Activated B cell treated with CpG ODN at 0.5 μM for 24 hours (primary cell): ENCODE data around the gene DNAH6. TPM values are rescaled to one million over a fixed set of nuclear protein-coding genes. Genes with fewer than 3 reads are reported as not detected.

Experiments
- ATAC-seq: fragments of 200-7000 bp; cut with Tn5 transposase; one replicate; pipeline ENCODE4 v1.10.0; 2021; ENCODE audit warnings: low read depth, mild to moderate bottlenecking, moderate library complexity
- CTCF ChIA-PET: fragments of 350-600 bp; sonication (Branson Sonifier 250); formaldehyde crosslinking; loops from one replicate; lab custom pipeline; 2021; ENCODE audit warnings: antibody characterized with exemption; lab: Charles Lee
- POLR2A ChIA-PET: fragments of 350-600 bp; sonication (Branson Sonifier 250); formaldehyde crosslinking; loops from one replicate; lab custom pipeline; 2021; ENCODE audit warnings: antibody characterized with exemption; lab: Charles Lee
- DNase-seq: peaks from one replicate; pipeline ENCODE4 v3.0.0; 2022
- H3K27ac Mint-ChIP-seq: one replicate; pipeline ENCODE4 v1.8.0; 2020; ENCODE audit warnings: mixed read lengths
- H3K27me3 Mint-ChIP-seq: one replicate; pipeline ENCODE4 v1.8.0; 2021; ENCODE audit warnings: mixed read lengths
- H3K36me3 Mint-ChIP-seq: one replicate; pipeline ENCODE4 v1.8.0; 2021; ENCODE audit warnings: low read depth, mixed read lengths
- H3K4me1 Mint-ChIP-seq: one replicate; pipeline ENCODE4 v1.8.0; 2021; ENCODE audit warnings: mixed read lengths
- H3K4me3 Mint-ChIP-seq: one replicate; pipeline ENCODE4 v1.8.0; 2020; ENCODE audit warnings: mild to moderate bottlenecking, mixed read lengths
- H3K9me3 Mint-ChIP-seq: one replicate; pipeline ENCODE4 v1.8.0; 2020; ENCODE audit warnings: mixed read lengths
- intact Hi-C: fragments of 100-400 bp; cut with micrococcal nuclease; formaldehyde crosslinking; loops from one replicate; pipeline ENCODE4 v1.15.1; 2024
- total RNA-seq: library from RNA; stranded (reverse); gene quantifications from 2 replicates; pipeline ENCODE4 v1.2.3, GENCODE V29; 2022
- TF ChIP-seq, protein P1 (sequence below): fragments of 200-600 bp; IDR thresholded peaks from one replicate; pipeline ENCODE4 v1.8.0; 2022; ENCODE audit warnings: antibody characterized with exemption, mild to moderate bottlenecking

Gene DNAH6
- total RNA-seq, 1 donor from 2014 or later: 0.82 TPM

DNA sequence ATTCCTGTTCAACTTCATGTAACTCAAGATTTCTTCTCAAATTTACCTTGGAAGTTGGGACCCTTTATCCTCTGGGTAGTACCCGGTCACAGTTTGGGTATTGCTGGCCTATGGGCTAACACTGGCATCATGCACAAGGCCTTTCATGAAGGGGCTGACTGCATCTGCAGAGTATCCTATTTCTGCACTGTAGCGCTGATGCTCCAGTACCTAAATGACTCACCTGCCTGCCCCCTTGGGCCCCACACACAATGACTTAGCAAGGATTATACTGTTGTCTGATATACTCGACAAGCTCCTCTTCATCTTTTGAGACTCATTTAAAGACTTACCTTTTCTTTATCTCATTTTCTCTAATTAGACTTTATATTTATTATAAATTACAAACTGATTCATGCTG is 39.9 kb downstream of the DNAH6 start:
- Mint-ChIP-seq H3K4me1 (no peaks in the 10 kb centered on the region), H3K36me3 (peaks cover 5% of the 10 kb centered on the region), H3K4me3 (no peak overlapping the region), H3K9me3 (peaks cover 8% of the 10 kb centered on the region), H3K27ac (no peak overlapping the region), H3K27me3 (peaks cover 8% of the 10 kb centered on the region)
- intact Hi-C loops: no loop called here
- DNase-seq: no peak
- POLR2A ChIA-PET: no interaction called here
- ATAC-seq: no peak
- TF ChIP-seq, protein P1, sequence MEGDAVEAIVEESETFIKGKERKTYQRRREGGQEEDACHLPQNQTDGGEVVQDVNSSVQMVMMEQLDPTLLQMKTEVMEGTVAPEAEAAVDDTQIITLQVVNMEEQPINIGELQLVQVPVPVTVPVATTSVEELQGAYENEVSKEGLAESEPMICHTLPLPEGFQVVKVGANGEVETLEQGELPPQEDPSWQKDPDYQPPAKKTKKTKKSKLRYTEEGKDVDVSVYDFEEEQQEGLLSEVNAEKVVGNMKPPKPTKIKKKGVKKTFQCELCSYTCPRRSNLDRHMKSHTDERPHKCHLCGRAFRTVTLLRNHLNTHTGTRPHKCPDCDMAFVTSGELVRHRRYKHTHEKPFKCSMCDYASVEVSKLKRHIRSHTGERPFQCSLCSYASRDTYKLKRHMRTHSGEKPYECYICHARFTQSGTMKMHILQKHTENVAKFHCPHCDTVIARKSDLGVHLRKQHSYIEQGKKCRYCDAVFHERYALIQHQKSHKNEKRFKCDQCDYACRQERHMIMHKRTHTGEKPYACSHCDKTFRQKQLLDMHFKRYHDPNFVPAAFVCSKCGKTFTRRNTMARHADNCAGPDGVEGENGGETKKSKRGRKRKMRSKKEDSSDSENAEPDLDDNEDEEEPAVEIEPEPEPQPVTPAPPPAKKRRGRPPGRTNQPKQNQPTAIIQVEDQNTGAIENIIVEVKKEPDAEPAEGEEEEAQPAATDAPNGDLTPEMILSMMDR: no peak
- CTCF ChIA-PET: no interaction called here

DNA sequence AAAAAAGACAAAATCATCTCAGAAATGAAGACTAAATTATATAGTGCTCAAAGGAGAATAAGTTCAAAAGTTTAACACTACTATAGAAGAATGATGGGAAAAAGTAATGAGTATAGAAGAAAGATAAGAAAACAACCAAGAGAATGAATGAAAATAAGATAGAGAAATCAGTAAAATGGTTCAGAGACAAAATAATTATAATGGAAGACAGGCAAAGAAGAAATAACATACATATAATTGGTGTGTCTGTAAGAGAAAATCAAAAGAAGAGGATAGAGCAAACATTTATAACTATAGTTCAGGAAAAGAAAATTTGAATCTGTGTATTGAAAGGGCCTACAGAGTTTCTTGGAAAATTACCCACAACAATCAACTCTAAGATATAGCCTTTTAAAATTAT is 43.5 kb downstream of the DNAH6 start:
- POLR2A ChIA-PET: no interaction called here
- Mint-ChIP-seq H3K4me1 (no peaks in the 10 kb centered on the region), H3K27ac (no peak overlapping the region), H3K36me3 (peaks cover 5% of the 10 kb centered on the region), H3K9me3 (peaks cover 12% of the 10 kb centered on the region), H3K4me3 (no peak overlapping the region), H3K27me3 (peaks cover 7% of the 10 kb centered on the region)
- intact Hi-C loops: no loop called here
- CTCF ChIA-PET: no interaction called here
- TF ChIP-seq, protein P1: no peak
- DNase-seq (no peak), ATAC-seq (no peak)

DNA sequence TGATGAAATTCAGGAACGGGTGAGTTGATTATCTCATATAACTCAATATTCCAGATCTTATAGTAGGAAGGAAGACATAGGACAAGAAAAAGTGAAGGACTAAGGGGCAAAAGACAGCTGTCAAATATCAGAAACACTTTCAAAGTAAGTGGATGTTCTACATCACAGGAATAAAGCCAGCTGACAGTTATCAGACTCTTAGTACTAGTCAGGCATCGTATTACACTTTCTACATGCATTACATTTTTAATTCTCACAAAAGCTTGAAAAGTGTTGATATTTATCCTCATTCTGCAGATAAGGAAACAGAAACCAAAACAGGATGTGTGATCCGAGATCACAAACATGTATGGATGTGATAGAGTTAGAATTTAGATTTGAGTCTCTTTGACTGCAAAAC is 63.4 kb downstream of the DNAH6 start:
- H3K36me3 Mint-ChIP-seq: no peaks in the 10 kb centered on the region
- DNase-seq: no peak
- H3K27me3 Mint-ChIP-seq: peaks cover 2% of the 10 kb centered on the region
- TF ChIP-seq, protein P1: no peak
- H3K27ac Mint-ChIP-seq: no peak overlapping the region
- intact Hi-C loops: no loop called here
- H3K9me3 Mint-ChIP-seq: no peaks in the 10 kb centered on the region
- ChIA-PET CTCF (no interaction called here), POLR2A (no interaction called here)
- no peak overlapping the region for H3K4me3 Mint-ChIP-seq
- H3K4me1 Mint-ChIP-seq: no peaks in the 10 kb centered on the region
- ATAC-seq: no peak

DNA sequence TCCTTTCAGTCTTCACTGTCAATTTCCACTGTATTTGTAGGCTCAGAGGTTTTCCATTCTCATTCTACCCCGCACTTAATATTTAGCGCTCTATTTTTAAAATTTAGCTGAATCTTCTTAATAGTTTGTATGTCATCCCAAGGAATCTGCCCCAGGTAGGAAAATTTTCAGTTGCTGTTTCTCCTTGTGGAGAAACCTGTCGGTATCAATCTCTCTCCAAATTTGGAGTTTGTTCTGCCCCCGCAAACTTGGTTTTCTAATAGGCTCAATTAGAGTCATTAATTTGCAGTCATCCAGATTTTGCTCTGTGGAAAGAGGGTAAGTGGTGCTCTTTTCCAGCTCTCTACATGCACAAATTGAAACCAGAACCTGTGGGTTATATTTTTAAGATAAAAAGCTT is 87.6 kb downstream of the DNAH6 start:
- no peak overlapping the region for H3K4me3 Mint-ChIP-seq
- DNase-seq (no peak), ATAC-seq (no peak)
- no peaks in the 10 kb centered on the region for H3K36me3 Mint-ChIP-seq
- CTCF ChIA-PET: no interaction called here
- H3K27me3 Mint-ChIP-seq: peaks cover 18% of the 10 kb centered on the region
- H3K4me1 Mint-ChIP-seq: no peaks in the 10 kb centered on the region
- TF ChIP-seq, protein P1: no peak
- no peak overlapping the region for H3K27ac Mint-ChIP-seq
- POLR2A ChIA-PET: no interaction called here
- intact Hi-C loops: no loop called here
- peaks cover 7% of the 10 kb centered on the region for H3K9me3 Mint-ChIP-seq

DNA sequence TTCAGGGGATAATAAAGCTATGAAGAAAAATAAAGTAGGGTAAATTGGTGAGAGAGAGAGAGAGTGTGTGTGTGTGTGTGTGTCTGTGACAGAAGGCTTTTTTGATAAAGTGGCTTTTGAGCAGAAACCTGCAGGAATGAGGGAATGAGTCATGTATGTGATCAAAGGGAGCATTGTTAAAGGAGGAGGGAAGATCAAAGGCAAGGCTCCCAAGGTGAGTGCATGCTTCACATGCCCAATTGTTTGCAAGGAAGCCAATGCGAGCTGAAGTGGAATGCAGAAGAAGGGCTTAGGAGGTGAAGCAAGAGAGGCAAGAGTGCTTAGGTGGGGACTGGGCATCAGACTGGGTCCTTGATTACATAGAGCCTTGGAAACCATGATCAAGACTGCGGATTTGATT is 96.8 kb downstream of the DNAH6 start:
- Mint-ChIP-seq H3K27me3 (no peaks in the 10 kb centered on the region), H3K36me3 (no peaks in the 10 kb centered on the region), H3K27ac (no peak overlapping the region), H3K4me1 (no peaks in the 10 kb centered on the region), H3K4me3 (no peak overlapping the region), H3K9me3 (peaks cover 5% of the 10 kb centered on the region)
- TF ChIP-seq, protein P1: no peak
- CTCF ChIA-PET: no interaction called here
- no peak for DNase-seq
- POLR2A ChIA-PET: no interaction called here
- ATAC-seq: no peak
- intact Hi-C loops: no loop called here
